Natural killer cell (primary cell): ENCODE results near the gene GALE. TPM values are rescaled to one million over a fixed set of nuclear protein-coding genes. Genes with fewer than 3 reads are reported as not detected.

Source experiments
- ATAC-seq, 3 donors: fragments of 150-1000 bp in 2 of 3; fragments of 200-7000 bp in 1 of 3; cut with Tn5 transposase; 1 replicate in 1 of 3; 2 replicates in 2 of 3; pipeline ENCODE4 v1.10.0; 2021; ENCODE audit warnings: mild to moderate bottlenecking in 2 of 3, moderate library complexity in 2 of 3
- DNase-seq, 2 donors: peaks; one replicate each; pipeline versions ENCODE4 v3.0.0 to v3.0.0-alpha.2; 2013 to 2021; ENCODE audit warnings: mixed read lengths in 1 of 2
- H3K27ac ChIP-seq: one replicate; pipeline ENCODE4 v1.5.1; 2013; ENCODE audit warnings: mild to moderate bottlenecking, low read length
- H3K27me3 ChIP-seq: one replicate; pipeline ENCODE4 v1.6.1; 2013; ENCODE audit warnings: low read length; ENCODE audit not compliant: control insufficient read depth, insufficient read depth
- H3K36me3 ChIP-seq: one replicate; pipeline ENCODE4 v1.6.1; 2013; ENCODE audit warnings: low read length; ENCODE audit not compliant: control insufficient read depth, insufficient read depth
- H3K4me1 ChIP-seq: one replicate; pipeline ENCODE4 v1.6.1; 2013; ENCODE audit warnings: low read length; ENCODE audit not compliant: control insufficient read depth, insufficient read depth
- H3K4me3 ChIP-seq: one replicate; pipeline ENCODE4 v1.5.1; 2013; ENCODE audit warnings: low read length
- H3K9me3 ChIP-seq: one replicate; pipeline ENCODE4 v1.6.1; 2013; ENCODE audit warnings: low read length; ENCODE audit not compliant: control insufficient read depth, insufficient read depth
- H3K27ac Mint-ChIP-seq, 2 donors: one replicate each; pipeline ENCODE4 v1.8.0; 2022; ENCODE audit warnings: mild to moderate bottlenecking in 2 of 2, mixed read lengths in 2 of 2, moderate library complexity in 1 of 2
- H3K27me3 Mint-ChIP-seq, 2 donors: one replicate each; pipeline ENCODE4 v1.8.0; 2022; ENCODE audit warnings: low read depth in 2 of 2, mixed read lengths in 2 of 2
- H3K36me3 Mint-ChIP-seq: one replicate; pipeline ENCODE4 v1.8.0; 2022; ENCODE audit warnings: mixed read lengths
- H3K4me1 Mint-ChIP-seq, 2 donors: one replicate each; pipeline ENCODE4 v1.8.0; 2022; ENCODE audit warnings: mixed read lengths in 2 of 2
- H3K4me3 Mint-ChIP-seq: one replicate; pipeline ENCODE4 v1.8.0; 2022; ENCODE audit warnings: mild to moderate bottlenecking, moderate library complexity, mixed read lengths
- H3K9me3 Mint-ChIP-seq, 2 donors: one replicate each; pipeline ENCODE4 v1.8.0; 2022; ENCODE audit warnings: mixed read lengths in 2 of 2
- CTCF ChIP-seq: fragments of 200-600 bp; IDR thresholded peaks from one replicate; pipeline ENCODE4 v1.8.0; 2022; ENCODE audit warnings: antibody characterized with exemption
- WGBS: methylation state at CpG from one replicate; pipeline ENCODE4 v1.1.7; 2013; ENCODE audit warnings: missing lambda C conversion rate; ENCODE audit not compliant: insufficient coverage; 5-methylcytosine and 5-hydroxymethylcytosine counted together
- intact Hi-C: fragments of 100-400 bp; cut with micrococcal nuclease; formaldehyde crosslinking; loops from one replicate; pipeline ENCODE4 v1.14.2; 2022
- total RNA-seq, 4 donors: library from RNA; stranded (reverse); fragments of 120-200 nt in 1 of 4; gene quantifications; one replicate each; pipeline versions ENCODE4 v1.2.3 to v1.2.4, GENCODE V29; 2013 to 2022

The GALE gene
- total RNA-seq, 3 donors from 2014 or later (not counting 1 experiment from before 2014, with no cell fraction given), result 12.8 to 20.3 (median 14.6) TPM

- no peak overlapping the region for H3K4me3 ChIP-seq
- WGBS, result 95% methylated on average over 4 of the region's 4 CpGs
- intact Hi-C loops, result no loop called here
- peaks cover 16% of the 10 kb centered on the region for H3K4me1 ChIP-seq
- no peak overlapping the region for H3K27ac ChIP-seq
- H3K9me3 ChIP-seq, result no peaks in the 10 kb centered on the region
- Mint-ChIP-seq H3K36me3 (peaks cover 12% of the 10 kb centered on the region), H3K27me3 (no peaks in the 10 kb centered on the region), H3K9me3 (no peaks in the 10 kb centered on the region), H3K4me3 (no peak overlapping the region), H3K27ac (no peak overlapping the region), H3K4me1 (peaks cover 0 to 18% of the 10 kb centered on the region in 2 donors)
- H3K36me3 ChIP-seq, result peaks cover 41% of the 10 kb centered on the region
- TF ChIP-seq CTCF, result no peak
- DNase-seq (no peak), ATAC-seq (no peak)
- no peaks in the 10 kb centered on the region for H3K27me3 ChIP-seq
Measured at GRCh38 chr1:23814016-23814415, 13.5 kb upstream of the GALE start.

- ATAC-seq (peak; percentile 56 to 80 (median 57)), DNase-seq (peak in 1 of 2 donors; percentile 80)
- TF ChIP-seq CTCF, result peak; percentile 61
- no peaks in the 10 kb centered on the region for H3K9me3 ChIP-seq
- Mint-ChIP-seq H3K4me1 (peaks cover 0 to 18% of the 10 kb centered on the region in 2 donors), H3K4me3 (no peak overlapping the region), H3K27ac (peak overlapping the region in 1 of 2 donors; percentile 32), H3K27me3 (no peaks in the 10 kb centered on the region), H3K9me3 (no peaks in the 10 kb centered on the region), H3K36me3 (no peaks in the 10 kb centered on the region)
- peaks cover 26% of the 10 kb centered on the region for H3K36me3 ChIP-seq
- no peak overlapping the region for H3K27ac ChIP-seq
- intact Hi-C loops, result no loop called here
- H3K27me3 ChIP-seq, result no peaks in the 10 kb centered on the region
- 60% methylated on average over 3 of the region's 3 CpGs for WGBS
- no peak overlapping the region for H3K4me3 ChIP-seq
- H3K4me1 ChIP-seq, result peaks cover 16% of the 10 kb centered on the region
Measured at GRCh38 chr1:23810818-23811540, 10.4 kb upstream of the GALE start.

GRCh38 chr1:23809751-23810171 is 9.2 kb upstream of the GALE start:
- Histone ChIP-seq H3K9me3 (no peaks in the 10 kb centered on the region), H3K4me3 (no peak overlapping the region), H3K36me3 (peaks cover 19% of the 10 kb centered on the region), H3K4me1 (peaks cover 16% of the 10 kb centered on the region), H3K27me3 (no peaks in the 10 kb centered on the region), H3K27ac (peak overlapping the region; percentile 16)
- H3K36me3 Mint-ChIP-seq, result no peaks in the 10 kb centered on the region
- peak; percentile 73 for TF ChIP-seq CTCF
- peak overlapping the region; percentile 18 to 32 for H3K27ac Mint-ChIP-seq
- no peaks in the 10 kb centered on the region for H3K9me3 Mint-ChIP-seq
- H3K27me3 Mint-ChIP-seq, result no peaks in the 10 kb centered on the region
- peaks cover 0 to 22% of the 10 kb centered on the region in 2 donors for H3K4me1 Mint-ChIP-seq
- no peak overlapping the region for H3K4me3 Mint-ChIP-seq
- DNase-seq (peak; percentile 72 to 89), ATAC-seq (peak; percentile 93 to 98 (median 98))
- WGBS, result 16% methylated on average over 6 of the region's 6 CpGs
- intact Hi-C loops, result loop anchor here (1.0 kb wide), 2 partner anchors 59 to 108 kb away; partner anchors contain the start of gene FUCA1
